NCI-H128 (cell line): ENCODE measurements around the gene EEFSEC.

Experiments used
- DNase-seq: peaks from one replicate; lab custom pipeline; 2025; ENCODE audit not compliant: unreplicated experiment; lab: John Stamatoyannopoulos, UW

Gene EEFSEC

DNA sequence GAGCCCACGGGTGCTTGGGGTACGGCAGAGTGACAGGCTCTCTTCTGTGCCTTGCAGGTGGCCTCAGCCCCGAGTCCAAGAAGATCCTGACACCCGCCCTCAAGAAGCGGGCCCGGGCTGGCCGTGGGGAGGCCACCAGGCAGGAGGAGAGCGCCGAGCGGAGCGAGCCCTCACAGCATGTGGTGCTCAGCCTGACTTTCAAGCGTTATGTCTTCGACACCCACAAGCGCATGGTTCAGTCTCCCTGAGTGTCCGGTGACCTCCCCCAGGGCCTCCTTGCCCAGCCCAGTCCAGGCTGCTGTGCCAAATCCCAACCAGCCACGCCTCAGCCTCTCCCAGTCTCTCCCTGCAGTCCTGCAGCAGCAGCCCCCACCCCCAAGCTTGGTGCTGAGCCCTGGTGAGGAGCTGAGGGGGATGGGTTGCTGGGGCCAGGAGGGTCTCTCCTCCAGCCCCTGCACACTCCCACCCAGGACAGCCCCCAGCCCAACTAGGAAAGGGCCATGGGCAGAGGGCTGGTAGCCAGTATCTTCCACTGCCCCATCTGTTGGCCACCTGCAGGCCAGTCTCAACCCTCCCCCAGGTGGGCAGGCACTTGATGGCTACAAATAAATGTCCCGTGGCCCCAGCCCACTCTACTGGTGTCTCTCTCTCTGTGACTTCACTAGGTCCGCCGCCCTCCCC, 254.9 kb downstream of the EEFSEC start:
- no peak for DNase-seq

DNA sequence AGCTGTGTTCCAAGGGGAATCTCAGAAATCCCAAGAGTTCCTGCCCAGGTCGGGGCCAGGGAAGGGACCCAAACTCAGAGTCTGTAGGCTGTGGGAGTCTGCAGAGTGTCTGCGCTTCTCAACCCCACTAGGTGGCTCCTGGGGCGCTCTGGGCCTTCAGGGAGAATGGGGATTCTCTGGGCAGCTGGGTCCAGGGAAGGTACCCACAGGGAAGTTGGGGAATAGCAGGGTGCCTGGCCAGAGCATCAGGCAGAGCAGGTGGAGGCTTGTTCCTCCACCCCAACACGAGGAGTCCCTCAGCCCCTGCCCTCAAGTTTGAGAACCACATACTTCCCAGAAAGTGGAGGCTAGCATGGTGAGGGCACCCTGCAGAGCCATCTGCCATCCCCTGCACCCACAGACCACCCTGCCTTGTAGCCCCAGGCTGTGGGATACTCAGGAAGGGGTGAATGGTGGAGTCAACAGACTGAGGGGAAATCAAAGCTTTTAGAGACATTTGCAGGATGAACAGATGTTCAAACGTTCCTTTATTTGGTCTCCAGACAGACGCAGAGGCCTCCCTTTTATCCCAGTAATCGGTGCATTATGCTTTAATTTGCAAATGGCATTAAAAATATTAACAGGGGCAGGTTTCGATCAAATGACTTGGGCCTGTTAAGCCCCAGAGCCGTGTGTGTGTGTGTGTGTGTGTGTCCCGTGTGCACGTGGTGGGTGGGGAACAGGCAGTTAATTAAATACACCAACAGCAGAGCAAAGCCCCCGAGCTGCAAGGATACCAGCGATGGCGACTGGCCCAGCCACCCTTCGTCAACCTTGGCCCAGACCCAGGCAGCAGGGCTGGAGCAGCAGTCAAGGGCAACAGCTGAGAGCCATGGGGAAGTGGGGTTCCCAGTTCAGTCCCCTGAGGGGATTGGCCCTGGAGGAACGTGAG, 255.7 kb downstream of the EEFSEC start:
- DNase-seq = no peak

DNA sequence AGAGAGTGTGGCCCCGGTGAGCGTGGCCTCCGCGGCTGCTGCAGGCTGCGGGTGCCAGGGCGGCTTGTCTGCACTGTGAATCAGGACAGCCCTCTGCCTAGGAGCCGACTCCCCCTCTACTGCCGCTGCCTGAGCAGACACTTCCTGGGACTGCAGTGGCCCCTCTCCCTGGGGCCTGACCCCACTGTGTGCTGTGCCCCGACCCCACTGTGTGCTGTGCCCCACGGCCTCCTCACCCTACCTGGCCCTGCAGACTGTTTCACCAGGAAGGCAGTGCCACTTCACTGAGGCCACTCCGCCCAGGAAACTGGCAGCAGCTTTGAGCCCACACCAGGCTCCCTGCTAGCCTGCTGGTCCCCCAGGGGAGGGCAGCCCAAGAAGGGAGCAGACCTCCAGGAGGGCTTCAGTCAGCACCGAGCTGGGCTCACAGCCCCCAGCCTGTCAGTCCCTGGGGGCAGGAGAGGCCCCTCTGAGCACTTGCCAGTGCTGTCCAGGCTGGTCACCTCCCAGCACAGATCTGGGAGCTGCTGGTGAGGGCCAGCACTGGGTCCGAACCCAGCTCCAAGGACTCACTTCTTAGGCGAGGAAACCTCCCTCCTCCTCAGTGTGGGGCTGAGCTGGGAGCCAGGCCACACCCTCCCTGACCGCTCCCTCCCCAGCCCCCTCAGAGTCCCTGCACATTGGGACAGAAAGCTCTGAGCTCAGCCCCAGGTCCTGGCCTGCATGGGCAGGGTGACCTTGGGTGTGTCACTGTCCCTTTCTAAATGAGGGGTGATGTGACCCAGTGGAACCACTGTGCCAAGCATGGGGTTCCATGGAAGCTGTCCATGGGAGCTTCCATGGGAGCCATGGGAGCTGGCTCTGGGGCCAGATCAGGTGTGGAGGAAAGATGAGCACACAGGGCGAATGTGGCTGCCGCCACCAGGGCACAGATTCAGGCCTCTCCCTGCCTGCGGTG, 256.6 kb downstream of the EEFSEC start:
- DNase-seq = no peak

DNA sequence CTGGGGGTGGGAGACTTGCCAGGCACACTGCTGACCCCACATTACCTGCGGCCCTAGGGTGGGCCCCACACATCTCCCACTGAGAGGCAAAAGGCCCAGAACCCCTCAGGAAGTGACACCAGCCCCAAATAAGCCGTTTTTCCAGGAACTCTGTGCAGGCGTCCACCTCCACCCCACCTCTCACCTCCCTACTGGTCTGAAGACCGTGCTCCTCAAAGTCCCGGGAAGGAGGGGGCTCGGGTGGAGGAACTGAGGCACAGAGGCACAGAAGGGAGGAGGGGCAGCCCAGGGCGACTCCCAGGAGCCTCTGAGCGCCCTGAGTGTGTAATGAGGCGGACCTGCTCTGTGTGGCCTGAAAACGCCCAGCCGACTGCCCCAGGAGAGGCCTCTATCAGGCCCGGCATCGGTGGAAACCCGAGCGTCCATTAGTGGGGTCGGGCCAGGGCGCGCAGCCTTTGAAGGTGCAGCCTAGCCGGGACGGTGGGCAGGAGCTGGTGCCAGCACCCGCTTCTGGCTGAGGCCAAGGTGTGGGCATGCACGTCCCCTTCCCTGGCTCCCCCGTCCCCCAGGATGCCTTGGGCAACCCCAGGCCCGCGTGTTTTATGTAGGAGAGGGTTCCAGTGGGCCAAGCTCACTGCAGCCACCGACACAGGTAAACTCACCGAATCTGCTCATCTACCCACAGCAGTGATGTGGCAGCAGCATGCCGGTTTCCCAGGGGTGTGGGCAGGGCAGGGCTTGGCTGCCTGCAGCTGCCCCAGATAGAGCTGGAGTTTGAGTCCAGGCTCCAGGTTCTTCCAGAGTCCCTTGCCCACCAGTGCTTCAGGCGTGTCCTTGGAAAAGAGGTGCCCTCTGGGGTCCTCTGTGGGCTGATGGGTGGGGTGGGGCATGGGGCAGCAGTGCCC, 257.6 kb downstream of the EEFSEC start:
- no peak for DNase-seq

- no peak for DNase-seq
These were observed 258.3 kb downstream of the EEFSEC start for GRCh38 chr3:128411574-128412064.

DNA sequence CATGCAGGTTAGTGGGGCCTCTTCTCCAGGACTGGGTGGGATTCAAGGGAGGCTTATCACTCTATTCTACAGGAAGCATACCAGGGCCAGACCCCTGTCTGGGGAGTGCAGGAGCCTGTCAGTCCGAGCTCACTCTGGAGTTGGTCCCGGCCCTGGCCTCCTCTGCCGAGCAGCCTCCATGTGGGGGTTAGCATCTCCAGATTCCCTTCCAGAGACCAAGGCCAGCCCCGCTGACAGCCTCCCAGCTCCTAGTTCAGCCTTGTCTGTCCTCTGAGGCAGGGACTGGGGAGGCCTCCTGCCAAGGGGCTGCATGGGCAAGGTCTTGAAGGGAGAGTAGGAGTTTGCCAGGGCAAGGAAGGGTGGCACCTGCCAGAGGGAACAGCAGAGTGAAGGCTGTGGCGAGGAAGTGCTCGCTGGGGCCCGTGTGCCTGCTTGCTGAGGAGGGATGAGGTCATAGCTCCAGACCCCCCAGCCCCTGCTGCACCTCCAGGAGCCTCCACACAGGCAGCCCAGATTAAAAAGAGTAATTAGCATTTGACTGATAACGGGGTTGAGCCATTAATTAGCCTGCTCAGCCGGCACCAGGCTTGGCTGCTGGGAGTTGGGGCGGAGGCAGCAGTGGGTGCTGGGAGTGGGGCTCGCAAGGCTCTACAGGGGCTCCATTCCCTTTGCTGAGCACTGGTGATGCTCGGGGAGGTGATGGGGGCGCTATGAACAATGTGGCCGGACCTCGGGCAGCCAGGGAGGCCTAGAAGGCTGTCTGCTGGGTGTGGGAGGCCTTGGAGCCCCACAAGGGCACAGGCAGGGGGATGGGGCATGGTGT, 259.1 kb downstream of the EEFSEC start:
- no peak for DNase-seq

DNA sequence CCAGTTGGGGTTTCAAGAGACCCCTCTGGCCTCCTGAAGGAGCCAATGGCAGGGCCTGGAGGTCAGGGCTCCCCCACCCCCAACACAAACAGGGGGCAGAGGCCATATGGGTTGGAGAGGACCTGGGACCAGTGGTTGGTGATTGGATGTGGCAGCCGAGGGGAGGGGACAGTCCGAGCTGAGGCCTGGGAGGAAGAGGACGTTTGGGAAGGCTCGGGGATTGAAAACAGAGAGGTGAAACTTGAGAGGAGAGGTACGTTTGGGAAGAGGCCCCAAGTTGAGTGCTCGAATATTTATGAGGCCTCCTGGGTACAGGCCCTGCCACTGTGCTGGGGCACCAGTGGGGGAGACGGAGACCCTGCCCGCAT, 259.7 kb downstream of the EEFSEC start:
- DNase-seq = no peak

GRCh38 chr3:128413413-128414205, 260.3 kb downstream of the EEFSEC start:
- DNase-seq = no peak

DNA sequence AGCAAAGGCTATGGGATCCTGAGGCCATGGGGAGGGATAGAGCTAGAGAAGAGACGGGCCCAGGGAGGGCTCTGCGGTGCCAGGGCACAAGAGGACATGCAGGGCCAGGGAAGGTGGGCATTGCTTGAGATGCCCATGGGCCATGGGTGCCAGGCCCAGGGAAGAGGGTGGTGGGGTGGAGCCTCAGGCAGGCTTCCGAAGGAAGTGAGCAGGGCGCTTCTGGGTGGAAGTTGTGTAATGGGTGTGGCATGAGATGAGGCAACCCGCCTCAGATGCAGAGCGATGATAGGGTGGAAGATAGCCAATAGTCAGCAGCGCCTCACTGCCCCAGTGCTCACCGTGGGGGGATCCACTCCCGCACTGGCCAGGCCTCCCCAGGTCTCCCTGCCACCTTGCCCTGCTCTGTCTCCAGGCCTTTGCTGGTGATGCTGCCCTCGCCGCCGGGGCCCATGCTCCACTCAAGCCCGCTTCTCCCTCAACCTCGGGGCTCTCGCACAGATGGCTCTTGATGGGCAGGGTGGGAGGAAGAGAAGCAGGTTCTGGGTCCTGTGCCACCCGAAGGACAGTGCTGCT, 262.0 kb downstream of the EEFSEC start:
- DNase-seq = no peak

DNA sequence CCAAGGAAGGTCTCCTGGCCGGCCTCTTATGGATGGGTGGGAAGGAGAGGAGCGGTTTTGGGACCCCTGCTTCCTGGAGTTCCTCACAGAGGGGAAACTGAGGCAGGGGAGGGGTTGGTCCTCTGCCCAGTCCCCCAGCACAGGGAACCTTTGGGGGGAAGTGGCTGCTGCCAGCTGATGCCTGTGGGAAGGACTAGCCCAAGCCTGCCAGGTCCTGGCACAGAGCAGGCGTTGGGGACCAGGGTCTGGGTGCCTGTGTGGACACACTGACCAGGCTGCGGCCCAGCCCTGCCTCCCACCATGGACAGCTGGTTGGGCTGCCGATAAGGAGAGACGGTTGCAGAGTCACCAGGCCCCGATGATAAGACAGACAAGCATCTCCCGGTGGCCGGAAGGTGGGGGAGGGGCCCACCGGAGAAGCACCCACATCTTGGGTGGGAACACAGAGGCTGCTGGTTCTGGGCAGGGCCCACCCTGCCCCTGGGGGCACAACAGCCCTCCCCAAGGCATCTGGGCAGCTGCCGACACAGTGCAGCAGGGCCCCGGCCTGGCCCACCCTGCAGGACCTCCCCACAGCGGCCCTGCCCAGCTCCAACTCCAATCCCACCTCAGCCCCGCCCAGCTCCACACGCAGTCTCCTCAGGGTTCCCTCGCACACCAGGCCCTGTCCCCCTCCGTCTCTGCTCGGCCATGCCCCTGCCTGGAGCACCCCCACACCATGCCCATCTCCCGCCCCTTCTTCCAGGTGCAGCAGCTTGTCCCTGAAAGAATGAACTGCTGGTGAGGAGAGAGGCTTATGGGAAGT, 262.7 kb downstream of the EEFSEC start:
- no peak for DNase-seq

- DNase-seq = no peak
These were observed 263.4 kb downstream of the EEFSEC start for GRCh38 chr3:128416578-128417211.

DNA sequence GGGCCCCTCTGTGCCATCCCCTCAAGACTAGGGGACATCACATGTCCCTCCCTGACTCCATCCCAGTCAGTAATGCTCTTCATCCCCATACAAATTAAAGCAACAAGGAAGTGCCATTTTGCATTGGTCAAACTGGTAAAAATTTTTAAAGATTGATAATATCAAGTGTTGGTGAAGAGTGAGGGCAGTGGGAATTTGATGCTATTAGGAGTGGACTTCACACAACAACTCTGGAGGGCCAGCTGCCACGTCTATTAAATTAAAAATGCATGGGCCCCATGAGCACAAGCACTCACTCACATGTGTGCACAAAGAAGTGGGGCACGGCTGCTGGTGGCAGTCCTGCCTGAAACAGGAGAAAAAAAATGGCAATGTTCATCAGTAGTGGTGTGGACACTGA, 265.6 kb downstream of the EEFSEC start:
- no peak for DNase-seq

DNA sequence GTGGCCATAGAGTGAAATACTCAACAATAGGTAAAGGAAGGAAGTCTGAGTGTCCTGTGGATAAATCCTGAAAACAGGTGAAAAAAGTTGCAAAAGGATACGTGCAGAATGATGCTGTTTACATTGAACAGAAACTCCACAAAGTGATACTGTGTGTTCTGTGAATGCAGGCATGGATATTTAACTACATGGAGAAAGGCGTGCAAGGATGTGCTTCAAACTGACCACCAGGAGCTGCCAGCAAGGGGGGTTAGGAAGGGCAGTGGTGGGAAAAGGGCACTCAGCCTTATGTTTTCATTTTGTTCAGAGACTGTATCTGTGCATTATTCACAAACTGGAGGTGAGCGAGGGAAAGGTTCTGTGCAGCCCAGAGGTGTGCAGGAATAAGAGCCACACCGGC, 266.0 kb downstream of the EEFSEC start:
- DNase-seq = no peak

DNA sequence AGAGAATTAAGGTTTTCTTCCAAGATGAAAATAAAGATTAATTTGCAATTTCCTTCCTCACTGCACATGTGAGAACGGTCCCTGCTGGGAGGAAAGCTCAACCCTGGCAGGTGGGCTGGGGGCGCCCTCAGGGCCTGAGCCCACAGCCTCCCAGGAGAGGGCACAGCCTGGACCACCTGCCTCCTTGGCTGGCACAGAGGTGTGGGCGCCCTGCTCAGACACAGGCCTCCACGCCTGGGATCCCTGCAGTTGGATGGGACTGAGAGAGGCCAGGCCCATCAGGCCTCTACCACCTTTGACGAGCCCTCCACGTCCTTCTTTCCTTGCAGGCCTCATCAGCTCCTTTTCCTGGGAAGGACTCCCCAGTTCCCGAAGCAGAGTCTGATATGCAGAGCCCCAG, 267.0 kb downstream of the EEFSEC start:
- DNase-seq = no peak

- no peak for DNase-seq
These were observed 267.6 kb downstream of the EEFSEC start for GRCh38 chr3:128420720-128421438.

- DNase-seq = no peak
These were observed 268.2 kb downstream of the EEFSEC start for GRCh38 chr3:128421439-128421836.
